ENCODE results near the gene ZFYVE9.
A peak's percentile ranks its signal among the peaks of the same experiment; 100 is the strongest.
"Not testable (repeated sequence)": the region's sequence is repeated elsewhere in the genome, so short reads cannot be mapped to it uniquely, and the experiment has no call there.

Gene ZFYVE9

GRCh38 chr1:52365746-52366516, 224.0 kb downstream of the ZFYVE9 start, which contains the start of gene CC2D1B:
Gene CC2D1B, minus strand, starts transcription at chr1:52366205. Its CDS starts 1,585 bp downstream, at chr1:52364620.
- DNase-seq (ENCODE audit: low read depth in 1 of 2, low spot score in 1 of 2) = peak; percentile 99 to 100

- no peak for DNase-seq (ENCODE audit: low read depth in 1 of 2, low spot score in 1 of 2)
Measured at GRCh38 chr1:52366517-52366827, 224.6 kb downstream of the ZFYVE9 start.

- no peak for DNase-seq (ENCODE audit: low read depth in 1 of 2, low spot score in 1 of 2)
Measured at GRCh38 chr1:52367272-52367671, 225.4 kb downstream of the ZFYVE9 start.

GRCh38 chr1:52368383-52369172, 226.7 kb downstream of the ZFYVE9 start:
- DNase-seq (ENCODE audit: low read depth in 1 of 2, low spot score in 1 of 2) = peak in 1 of 2 donors; percentile 37

GRCh38 chr1:52369851-52370250, 228.0 kb downstream of the ZFYVE9 start:
- DNase-seq (ENCODE audit: low read depth in 1 of 2, low spot score in 1 of 2) = not testable (repeated sequence)

GRCh38 chr1:52385376-52385775, 243.5 kb downstream of the ZFYVE9 start:
- DNase-seq (ENCODE audit: low read depth in 1 of 2, low spot score in 1 of 2) = no peak

- DNase-seq (ENCODE audit: low read depth in 1 of 2, low spot score in 1 of 2) = no peak
Measured at GRCh38 chr1:52386458-52386857, 244.6 kb downstream of the ZFYVE9 start.

GRCh38 chr1:52393174-52393573, 251.3 kb downstream of the ZFYVE9 start:
- DNase-seq (ENCODE audit: low read depth in 1 of 2, low spot score in 1 of 2) = no peak

All from stimulated activated CD4-positive, alpha-beta T cell treated with anti-CD3 and anti-CD28 coated beads, Interleukin-15, amount 100 ng/mL, for 1 hour (primary cell).